ENCODE results near the gene PVR.
"Not testable (repeated sequence)": the region's sequence is repeated elsewhere in the genome, so short reads cannot be mapped to it uniquely, and the experiment has no call there.

The PVR gene

GRCh38 chr19:44646049-44646416 lies 2.3 kb downstream of the PVR start:
- DNase-seq = no peak

- DNase-seq = no peak
Measured at GRCh38 chr19:44647144-44647543, 3.4 kb downstream of the PVR start.

GRCh38 chr19:44648631-44649251 lies 5.0 kb downstream of the PVR start:
- DNase-seq = no peak

GRCh38 chr19:44649578-44650145 lies 6.0 kb downstream of the PVR start:
- DNase-seq = no peak

GRCh38 chr19:44653343-44653742 lies 9.6 kb downstream of the PVR start:
- no peak for DNase-seq

GRCh38 chr19:44653977-44654774 lies 10.5 kb downstream of the PVR start:
- peak; percentile 87 for DNase-seq

- peak; percentile 87 for DNase-seq
Measured at GRCh38 chr19:44657211-44657921, 13.7 kb downstream of the PVR start.

GRCh38 chr19:44658069-44658733 lies 14.5 kb downstream of the PVR start:
- no peak for DNase-seq

GRCh38 chr19:44660081-44660480 lies 16.4 kb downstream of the PVR start:
- no peak for DNase-seq

GRCh38 chr19:44661205-44661604 lies 17.5 kb downstream of the PVR start:
- no peak for DNase-seq

GRCh38 chr19:44661904-44662303 lies 18.2 kb downstream of the PVR start:
- no peak for DNase-seq

GRCh38 chr19:44662691-44663385 lies 19.1 kb downstream of the PVR start:
- DNase-seq = no peak

GRCh38 chr19:44663996-44664395 lies 20.3 kb downstream of the PVR start:
- no peak for DNase-seq

- DNase-seq = no peak
Measured at GRCh38 chr19:44664976-44665375, 21.3 kb downstream of the PVR start.

- no peak for DNase-seq
Measured at GRCh38 chr19:44666852-44667556, 23.3 kb downstream of the PVR start.

- DNase-seq = no peak
Measured at GRCh38 chr19:44668985-44669764, 25.5 kb downstream of the PVR start.

- DNase-seq = not testable (repeated sequence)
Measured at GRCh38 chr19:44670027-44670426, 26.3 kb downstream of the PVR start.

- DNase-seq = no peak
Measured at GRCh38 chr19:44671400-44671799, 27.7 kb downstream of the PVR start, which contains the start of gene CEACAM19. TSS of gene CEACAM19 (plus strand) at chr19:44671482. CDS start at chr19:44671932, 450 bp downstream.

GRCh38 chr19:44672226-44672625 lies 28.5 kb downstream of the PVR start:
- DNase-seq = no peak

- no peak for DNase-seq
Measured at GRCh38 chr19:44673510-44673909, 29.8 kb downstream of the PVR start.

- DNase-seq = no peak
Measured at GRCh38 chr19:44675521-44675920, 31.8 kb downstream of the PVR start.

Measured in activated effector memory CD4-positive, alpha-beta T cell treated with anti-CD3 and anti-CD28 coated beads, Interleukin-2, amount 50 U/mL, for 16 hours (primary cell).